Measurements from ENCODE around the gene RNU2-1. TPM values are rescaled to one million over a fixed set of nuclear protein-coding genes. Genes with fewer than 3 reads are reported as not detected.
"Not testable (repeated sequence)": the region's sequence is repeated elsewhere in the genome, so short reads cannot be mapped to it uniquely, and the experiment has no call there.

Gene RNU2-1
- total RNA-seq, 4 donors from 2014 or later, result not detected

DNA sequence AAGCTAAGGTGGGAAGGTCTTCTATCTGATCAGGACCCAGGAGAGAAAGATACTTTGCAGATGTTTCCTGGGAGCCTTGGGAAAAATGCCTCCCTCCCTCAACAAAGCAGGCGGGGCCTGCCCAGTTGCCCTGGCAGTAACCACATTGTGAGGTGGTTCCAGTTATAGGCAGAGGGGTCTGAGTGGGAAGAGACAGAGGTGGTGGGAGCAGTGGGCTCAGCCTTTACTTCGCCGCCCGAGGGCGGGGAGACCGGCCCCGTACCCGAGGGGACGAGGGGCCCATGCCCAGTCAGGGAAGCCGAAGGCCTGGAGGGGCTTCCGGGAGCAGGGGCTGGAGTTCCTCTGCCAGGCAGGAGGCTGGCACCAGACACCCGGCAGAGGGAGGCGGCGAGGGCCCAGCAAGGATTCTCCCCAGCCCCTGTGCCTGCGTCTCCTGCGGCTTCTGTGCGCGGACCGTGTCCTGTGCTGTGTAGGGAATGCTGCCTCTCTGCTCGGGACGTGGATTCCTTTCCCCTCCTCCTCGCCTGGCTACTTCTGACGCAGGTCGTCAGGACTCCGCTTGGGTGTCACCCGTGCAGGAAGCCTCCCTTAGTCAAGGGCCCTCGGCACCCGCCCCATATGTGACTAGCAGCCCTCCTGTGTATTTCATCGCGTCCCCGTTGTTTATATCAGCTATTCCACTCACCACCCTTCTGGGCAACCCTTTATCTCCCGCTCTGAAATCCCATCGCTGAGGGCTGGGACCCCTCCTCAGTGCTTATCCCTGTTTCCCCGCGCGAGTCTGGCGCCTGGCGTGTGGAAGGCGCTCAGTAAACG, 2.4 kb downstream of the RNU2-1 start:
- Histone ChIP-seq H3K4me3 (peak overlapping the region; percentile 16 to 29), H3K27ac (peak overlapping the region; percentile 31 to 81 (median 65))
- not testable (repeated sequence) for H3K9me3 ChIP-seq, H3K4me1 ChIP-seq, ATAC-seq, H3K27me3 ChIP-seq, H3K36me3 ChIP-seq
- peak in 1 of 2 donors; percentile 18 for TF ChIP-seq POLR2A (IDR thresholded peaks at IDR 0.05)
- WGBS, 2 donors (ENCODE audit: low coverage in 1 of 2), result 20 to 30% methylated on average over 1 to 2 of the region's 40 CpGs

DNA sequence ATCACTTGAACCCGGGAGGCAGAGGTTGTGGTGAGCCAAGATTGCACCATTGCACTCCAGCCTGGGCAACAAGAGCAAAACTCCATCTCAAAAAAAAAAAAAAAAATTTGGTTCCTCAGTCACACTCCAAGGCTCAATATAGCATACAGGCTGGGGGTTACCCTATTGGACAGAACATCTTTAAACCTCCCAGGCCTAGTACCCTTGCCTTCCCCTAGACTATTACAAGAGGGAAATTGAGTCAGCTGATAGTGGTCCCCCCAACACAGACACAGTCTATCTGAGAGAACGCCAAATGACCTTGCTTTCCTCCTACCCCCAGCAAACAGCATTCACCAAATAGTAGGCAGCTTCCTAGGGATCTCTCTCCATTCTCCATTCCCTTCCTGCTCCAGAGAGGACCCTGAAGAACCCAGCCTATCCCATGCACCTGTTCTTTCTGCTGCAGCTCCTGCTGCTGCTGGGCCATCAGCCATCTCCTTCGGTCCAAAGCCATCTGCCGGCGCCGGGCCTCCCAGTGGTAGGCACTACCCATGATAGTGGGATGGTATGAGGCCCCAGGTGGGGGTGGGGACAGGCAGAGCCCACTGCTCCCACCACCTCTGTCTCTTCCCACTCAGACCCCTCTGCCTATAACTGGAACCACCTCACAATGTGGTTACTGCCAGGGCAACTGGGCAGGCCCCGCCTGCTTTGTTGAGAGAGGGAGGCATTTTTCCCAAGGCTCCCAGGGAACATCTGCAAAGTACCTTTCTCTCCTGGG, 5.6 kb downstream of the RNU2-1 start, which contains the start of gene CCDC200:
Gene CCDC200, minus strand, starts transcription at position 604 of the 763 bp plus-strand sequence. Its CDS starts 69 bp downstream, at position 535.
- H3K27me3 ChIP-seq, ATAC-seq, H3K9me3 ChIP-seq, H3K27ac ChIP-seq, H3K4me3 ChIP-seq, H3K4me1 ChIP-seq: not testable (repeated sequence)
- no CpG with 5 or more reads among the region's 7 CpGs for WGBS, 2 donors (ENCODE audit: low coverage in 1 of 2)
- peaks cover 0 to 27% of the 10 kb centered on the region in 2 donors for H3K36me3 ChIP-seq

GRCh38 chr17:43226393-43226792, 7.4 kb downstream of the RNU2-1 start:
- H3K36me3 ChIP-seq, result peaks cover 0 to 27% of the 10 kb centered on the region in 2 donors
- ATAC-seq, result no peak
- WGBS, 2 donors (ENCODE audit: low coverage in 1 of 2), result 91 to 92% methylated on average over 7 of the region's 7 CpGs

DNA sequence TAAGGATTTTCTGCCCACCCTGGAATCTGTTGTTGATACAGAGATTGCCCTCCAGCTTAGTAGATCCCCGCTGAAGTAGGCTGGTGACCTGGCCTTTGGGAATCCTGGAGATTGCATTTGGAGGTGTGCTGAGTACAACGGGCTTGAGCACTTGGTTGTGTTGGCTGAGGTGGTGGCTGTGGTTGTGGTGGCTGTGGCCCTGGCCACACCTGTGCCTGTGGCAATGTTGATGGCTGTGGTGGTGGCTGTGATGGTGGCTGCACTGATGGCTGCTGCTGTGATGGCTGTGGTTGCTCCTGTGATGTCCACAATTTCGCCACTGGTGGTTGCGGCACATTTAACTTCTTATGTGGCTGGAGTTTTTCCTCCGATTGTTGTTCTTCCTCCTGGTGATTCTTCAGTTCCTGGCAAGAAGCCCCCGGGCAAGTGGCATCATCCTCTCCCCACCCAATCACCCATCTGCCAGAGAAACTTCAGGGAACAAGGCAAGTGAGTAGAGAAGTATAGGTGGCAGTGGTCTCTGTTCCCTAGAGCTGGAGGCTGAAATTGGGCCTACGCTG, 9.6 kb downstream of the RNU2-1 start:
- Histone ChIP-seq H3K36me3 (peaks cover 0 to 27% of the 10 kb centered on the region in 2 donors), H3K4me1 (peaks cover 0 to 8% (median 0%) of the 10 kb centered on the region in 3 donors), H3K9me3 (no peaks in the 10 kb centered on the region), H3K27ac (no peak overlapping the region), H3K4me3 (no peak overlapping the region), H3K27me3 (no peaks in the 10 kb centered on the region)
- ATAC-seq, result no peak
- no peak for TF ChIP-seq POLR2AphosphoS5 (IDR thresholded peaks at IDR 0.05)
- TF ChIP-seq EP300 (IDR thresholded peaks at IDR 0.05), result no peak
- no peak for TF ChIP-seq POLR2A (IDR thresholded peaks at IDR 0.05)
- TF ChIP-seq CTCF (IDR thresholded peaks at IDR 0.05), result no peak
- 95% methylated on average over 4 of the region's 7 CpGs; no CpG with 5 or more reads in 1 of the 2 donors for WGBS, 2 donors (ENCODE audit: low coverage in 1 of 2)

More at GRCh38 chr17:43226393-43226792, 7.4 kb downstream of the RNU2-1 start:
- no peaks in the 10 kb centered on the region for H3K4me1 ChIP-seq
- TF ChIP-seq POLR2AphosphoS5 (IDR thresholded peaks at IDR 0.05) (no peak), EP300 (IDR thresholded peaks at IDR 0.05) (no peak), CTCF (IDR thresholded peaks at IDR 0.05) (no peak), POLR2A (IDR thresholded peaks at IDR 0.05) (no peak)
- H3K9me3 ChIP-seq, result no peaks in the 10 kb centered on the region
- no peak overlapping the region for H3K4me3 ChIP-seq
- no peak overlapping the region for H3K27ac ChIP-seq
- no peaks in the 10 kb centered on the region for H3K27me3 ChIP-seq

GRCh38 chr17:43220511-43221125, 13.2 kb downstream of the RNU2-1 start:
- Histone ChIP-seq H3K4me3 (no peak overlapping the region), H3K27me3 (no peaks in the 10 kb centered on the region), H3K36me3 (peaks cover 0 to 44% of the 10 kb centered on the region in 2 donors), H3K27ac (no peak overlapping the region), H3K9me3 (no peaks in the 10 kb centered on the region), H3K4me1 (peaks cover 0 to 8% (median 0%) of the 10 kb centered on the region in 3 donors)
- WGBS, 2 donors (ENCODE audit: low coverage in 1 of 2), result 40 to 60% methylated on average over 1 of the region's 9 CpGs
- TF ChIP-seq CTCF (IDR thresholded peaks at IDR 0.05), result no peak
- no peak for TF ChIP-seq POLR2A (IDR thresholded peaks at IDR 0.05)
- TF ChIP-seq EP300 (IDR thresholded peaks at IDR 0.05), result no peak
- no peak for TF ChIP-seq POLR2AphosphoS5 (IDR thresholded peaks at IDR 0.05)
- ATAC-seq, result no peak
